GM10266 (cell line): ENCODE results near the gene KLHDC10.

Experiments used
- DNase-seq: peaks from one replicate; pipeline ENCODE4 v3.0.0; 2012; ENCODE audit errors: extremely low spot score
- CTCF ChIP-seq: IDR thresholded peaks from 2 replicates; pipeline ENCODE4 v1.5.1; 2012; ENCODE audit warnings: mild to moderate bottlenecking, low read depth; ENCODE audit not compliant: control insufficient read depth, insufficient read depth; ENCODE audit errors: missing control alignments

KLHDC10 gene

GRCh38 chr7:130134106-130134636 is 63.8 kb downstream of the KLHDC10 start:
- no peak for DNase-seq

GRCh38 chr7:130134726-130135125 is 64.4 kb downstream of the KLHDC10 start:
- DNase-seq, result no peak
- TF ChIP-seq CTCF, result no peak

More at GRCh38 chr7:130134106-130134636, 63.8 kb downstream of the KLHDC10 start:
- no peak for TF ChIP-seq CTCF

GRCh38 chr7:130135208-130136205 is 65.2 kb downstream of the KLHDC10 start:
- TF ChIP-seq CTCF, result no peak
- no peak for DNase-seq

GRCh38 chr7:130136579-130137167 is 66.3 kb downstream of the KLHDC10 start:
- DNase-seq, result no peak
- TF ChIP-seq CTCF, result no peak

GRCh38 chr7:130137207-130137606 is 66.9 kb downstream of the KLHDC10 start:
- no peak for DNase-seq
- no peak for TF ChIP-seq CTCF

GRCh38 chr7:130139193-130139960 is 69.0 kb downstream of the KLHDC10 start:
- no peak for TF ChIP-seq CTCF
- DNase-seq, result no peak
